Forelimb muscle (tissue), 1 donor: ENCODE results near the gene SLC1A5. TPM values are rescaled to one million over a fixed set of nuclear protein-coding genes. Genes with fewer than 3 reads are reported as not detected.
"Not testable (repeated sequence)": the region's sequence is repeated elsewhere in the genome, so short reads cannot be mapped to it uniquely, and the experiment has no call there.

Experiments
- DNase-seq: peaks from one replicate; pipeline ENCODE4 v3.0.0-alpha.2; 2013; ENCODE audit warnings: low read depth
- polyA plus RNA-seq: library from polyadenylated mRNA; unstranded; fragments of 120-200 nt; gene quantifications from one replicate; pipeline ENCODE4 v1.2.1, GENCODE V29; 2013; ENCODE audit not compliant: insufficient read length

SLC1A5 gene
- polyA plus RNA-seq = 20.6 TPM

- DNase-seq = no peak
These were observed at the start of gene SLC1A5 for GRCh38 chr19:46788262-46788967. TSS of gene SLC1A5 (minus strand) at chr19:46788594. CDS start at chr19:46787965, 629 bp downstream.

DNA sequence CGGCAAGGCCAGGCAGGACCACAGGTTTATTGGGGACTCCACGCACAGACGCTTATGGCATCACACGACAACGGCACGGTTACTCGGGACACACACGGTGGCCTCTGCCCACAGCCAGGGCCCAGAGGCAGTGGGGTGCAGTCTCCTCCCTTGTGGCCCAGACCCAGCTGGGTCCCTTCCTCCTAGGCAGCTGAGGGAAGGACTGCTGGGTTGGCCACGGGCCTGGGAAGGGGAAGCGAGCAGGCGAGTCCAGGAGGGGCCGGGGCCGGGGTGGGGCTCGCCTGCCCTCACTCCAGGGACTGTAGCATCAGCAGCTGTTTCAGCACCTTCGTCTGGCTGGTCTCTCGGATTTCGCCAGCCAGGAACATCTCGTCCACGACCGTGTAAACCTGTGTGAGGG is 49.8 kb upstream of the SLC1A5 start:
- no peak for DNase-seq

DNA sequence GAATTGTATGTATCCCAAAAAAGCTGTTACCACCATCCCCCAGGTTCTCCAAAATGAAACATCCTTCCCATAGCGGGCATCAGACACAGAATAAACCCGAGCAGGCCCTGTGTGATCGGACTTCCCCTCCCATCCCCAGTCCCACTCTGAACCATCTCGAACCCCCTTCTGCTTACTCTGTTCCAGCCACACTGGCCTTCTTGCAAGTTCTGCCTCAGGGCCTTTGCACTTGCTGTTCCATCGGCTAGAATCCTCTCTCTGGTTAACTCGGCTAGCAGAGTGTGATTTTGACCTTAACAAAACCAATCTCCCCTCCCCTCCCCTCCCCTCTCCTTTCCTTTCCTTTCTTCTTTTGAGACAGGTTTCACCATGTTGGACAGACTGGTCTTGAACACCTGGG is 46.6 kb upstream of the SLC1A5 start:
- no peak for DNase-seq

- no peak for DNase-seq
These were observed 45.7 kb upstream of the SLC1A5 start for GRCh38 chr19:46834121-46834520.

- DNase-seq = no peak
These were observed 42.5 kb upstream of the SLC1A5 start for GRCh38 chr19:46830864-46831263.

GRCh38 chr19:46828484-46828883 is 40.1 kb upstream of the SLC1A5 start:
- no peak for DNase-seq

GRCh38 chr19:46825731-46826055 is 37.3 kb upstream of the SLC1A5 start:
- DNase-seq = no peak

DNA sequence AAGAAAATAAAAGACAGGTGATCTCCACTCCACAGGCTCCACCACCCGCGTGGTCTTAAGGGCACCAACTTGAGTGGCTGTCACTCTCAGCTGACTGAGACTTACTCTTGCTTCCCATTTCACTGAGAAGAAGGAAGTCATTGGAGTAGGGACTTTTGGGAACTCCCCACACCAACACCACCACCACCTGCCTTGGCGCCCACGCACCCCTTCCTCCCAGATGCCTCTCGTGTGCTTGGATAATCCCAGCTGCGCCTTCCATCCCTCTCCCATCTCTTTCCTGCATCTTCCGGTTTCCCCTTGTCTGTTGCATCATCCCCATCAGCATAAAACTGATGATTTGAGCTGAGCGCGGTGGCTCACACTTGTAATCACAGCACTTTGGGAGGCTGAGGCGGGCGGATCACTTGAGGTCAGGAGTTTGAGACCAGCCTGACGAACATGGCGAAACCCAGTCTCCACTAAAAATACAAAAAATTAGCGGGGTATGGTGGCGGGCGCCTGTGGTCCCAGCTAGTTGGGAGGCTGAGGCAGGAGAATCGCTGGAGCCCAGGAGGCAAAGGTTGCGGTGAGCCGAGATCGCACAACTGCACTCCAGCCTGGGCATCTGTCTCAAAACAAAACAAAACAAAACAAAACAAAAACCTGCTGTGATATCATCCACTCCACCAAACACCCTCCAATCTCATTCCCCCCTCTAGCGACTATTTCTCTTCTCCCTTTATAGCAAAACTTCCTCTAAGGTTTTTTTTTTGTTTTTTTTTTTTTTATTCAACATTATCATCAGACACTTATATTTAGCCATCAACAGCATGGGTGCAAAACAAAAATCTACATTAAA is 36.7 kb upstream of the SLC1A5 start:
- DNase-seq = no peak

GRCh38 chr19:46823049-46823448 is 34.7 kb upstream of the SLC1A5 start:
- no peak for DNase-seq

- DNase-seq = not testable (repeated sequence)
These were observed 34.0 kb upstream of the SLC1A5 start for GRCh38 chr19:46822410-46822787.

- DNase-seq = no peak
These were observed 33.4 kb upstream of the SLC1A5 start for GRCh38 chr19:46821512-46822409.

GRCh38 chr19:46818812-46819211 is 30.4 kb upstream of the SLC1A5 start:
- DNase-seq = no peak

- no peak for DNase-seq
These were observed 27.6 kb upstream of the SLC1A5 start for GRCh38 chr19:46815833-46816627.

DNA sequence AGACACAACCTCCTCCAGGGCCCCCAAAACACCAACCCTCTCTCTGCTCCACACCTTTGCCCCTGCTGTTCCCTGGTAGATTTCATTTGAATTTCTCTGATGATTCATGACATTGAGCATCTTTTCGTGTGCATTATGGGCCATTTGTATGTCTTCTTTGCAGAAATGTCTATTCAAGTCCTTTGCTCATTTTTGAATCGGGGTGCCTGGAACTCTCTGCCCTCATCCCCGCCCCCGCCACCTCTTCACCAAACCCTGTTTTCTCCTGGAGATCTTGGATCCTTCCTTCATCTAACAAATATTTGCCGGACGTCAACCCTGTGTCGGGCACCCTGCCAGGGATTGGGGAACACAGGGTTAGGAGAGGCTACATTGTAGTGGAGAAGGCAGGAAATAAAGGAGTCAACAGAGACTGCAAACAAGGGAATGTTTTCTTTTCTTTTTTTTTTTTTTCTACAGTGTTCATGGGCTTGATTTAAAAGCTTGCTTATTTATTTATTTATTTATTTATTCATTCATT is 25.5 kb upstream of the SLC1A5 start:
- DNase-seq = no peak

GRCh38 chr19:46812977-46813838 is 24.8 kb upstream of the SLC1A5 start:
- no peak for DNase-seq

GRCh38 chr19:46809534-46810272 is 21.3 kb upstream of the SLC1A5 start:
- no peak for DNase-seq

DNA sequence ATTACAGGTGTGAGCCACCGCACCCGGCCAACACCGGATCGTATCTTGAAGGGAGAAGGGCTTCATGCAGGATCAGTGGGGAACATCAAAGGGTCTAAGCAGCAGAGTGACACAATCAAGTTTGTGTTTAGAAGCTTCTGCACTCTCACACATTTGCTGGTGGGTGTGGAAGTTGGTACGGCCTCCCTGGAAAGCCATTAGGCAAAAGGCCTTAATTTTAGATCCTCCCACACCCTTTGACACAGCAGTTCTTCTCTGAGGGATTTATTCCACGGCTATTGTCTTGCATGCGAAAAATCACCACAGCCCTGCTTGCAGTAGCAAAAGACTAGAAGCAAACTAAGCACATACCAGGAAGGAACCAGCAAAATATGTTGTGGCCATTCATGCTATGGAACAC is 18.3 kb upstream of the SLC1A5 start:
- no peak for DNase-seq

DNA sequence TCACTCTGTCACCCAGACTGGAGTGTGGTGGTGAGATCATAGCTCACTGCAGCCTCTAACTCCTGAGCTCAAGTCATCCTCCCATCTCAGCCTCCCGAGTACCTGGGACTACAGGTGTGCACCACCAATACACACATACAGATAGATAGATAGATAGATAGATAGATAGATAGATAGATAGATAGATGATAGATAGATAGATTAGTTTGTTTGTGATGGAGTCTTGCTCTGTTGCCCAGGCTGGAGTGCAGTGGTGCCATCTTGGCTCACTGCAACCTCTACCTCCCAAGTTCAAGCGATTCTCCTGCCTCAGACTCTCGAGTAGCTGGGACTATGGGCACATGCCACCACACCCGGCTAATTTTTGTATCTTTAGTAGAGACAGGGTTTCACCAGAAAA is 16.0 kb upstream of the SLC1A5 start:
- not testable (repeated sequence) for DNase-seq

DNA sequence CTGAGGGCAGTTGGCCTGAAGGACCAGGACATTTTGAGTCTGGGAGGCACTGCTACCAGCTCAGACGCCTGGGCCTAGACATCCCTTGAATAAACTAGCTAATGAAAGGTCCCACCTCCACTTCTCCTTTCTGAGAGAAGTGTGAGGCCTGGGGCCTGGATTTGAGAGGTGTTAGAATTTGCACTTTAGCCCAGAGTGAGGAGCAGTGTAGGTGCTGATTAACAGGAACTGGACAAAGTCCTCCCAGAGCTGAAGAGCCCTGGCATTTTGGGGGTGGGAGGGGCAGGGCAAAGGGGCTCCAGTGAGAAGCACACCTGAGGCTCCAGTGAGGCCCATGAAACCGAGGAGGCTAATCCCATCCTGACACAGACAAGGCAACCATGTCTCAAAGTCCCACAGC is 15.2 kb upstream of the SLC1A5 start:
- DNase-seq = no peak
